DOHH2 (cell line): ENCODE data around the gene BCAP31.

Experiments
- EZH2phosphoT487 ChIP-seq: fragments of 200-600 bp; sonication (generic); IDR thresholded peaks from 2 replicates; pipeline ENCODE4 v1.6.1; 2017; ENCODE audit warnings: borderline replicate concordance, mild to moderate bottlenecking, antibody characterized with exemption, low read length, moderate library complexity, mixed read lengths
- TF ChIP-seq, protein P1 (sequence below): fragments of 200-600 bp; sonication (generic); IDR thresholded peaks from one replicate; pipeline ENCODE4 v1.5.1; 2014; ENCODE audit warnings: antibody characterized with exemption, mild to moderate bottlenecking, low read depth, low read length; ENCODE audit not compliant: poor library complexity, severe bottlenecking

DNA sequence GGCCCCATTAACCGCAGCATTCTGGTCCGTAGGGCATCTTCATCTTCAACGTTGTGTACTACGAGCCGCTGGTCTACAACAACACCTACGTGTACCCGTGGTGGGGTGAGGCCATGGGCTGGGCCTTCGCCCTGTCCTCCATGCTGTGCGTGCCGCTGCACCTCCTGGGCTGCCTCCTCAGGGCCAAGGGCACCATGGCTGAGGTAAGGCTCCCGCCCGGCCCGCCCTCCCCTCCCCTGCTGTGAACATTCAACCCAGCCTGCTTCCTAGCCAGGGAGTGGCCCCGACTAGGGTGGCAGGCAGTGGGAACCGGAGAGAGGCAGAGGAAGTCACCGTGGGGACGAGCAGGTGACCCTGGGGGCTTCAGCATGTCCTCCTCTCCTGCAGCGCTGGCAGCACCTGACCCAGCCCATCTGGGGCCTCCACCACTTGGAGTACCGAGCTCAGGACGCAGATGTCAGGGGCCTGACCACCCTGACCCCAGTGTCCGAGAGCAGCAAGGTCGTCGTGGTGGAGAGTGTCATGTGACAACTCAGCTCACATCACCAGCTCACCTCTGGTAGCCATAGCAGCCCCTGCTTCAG, 29.4 kb downstream of the BCAP31 start:
- TF ChIP-seq, protein P1, sequence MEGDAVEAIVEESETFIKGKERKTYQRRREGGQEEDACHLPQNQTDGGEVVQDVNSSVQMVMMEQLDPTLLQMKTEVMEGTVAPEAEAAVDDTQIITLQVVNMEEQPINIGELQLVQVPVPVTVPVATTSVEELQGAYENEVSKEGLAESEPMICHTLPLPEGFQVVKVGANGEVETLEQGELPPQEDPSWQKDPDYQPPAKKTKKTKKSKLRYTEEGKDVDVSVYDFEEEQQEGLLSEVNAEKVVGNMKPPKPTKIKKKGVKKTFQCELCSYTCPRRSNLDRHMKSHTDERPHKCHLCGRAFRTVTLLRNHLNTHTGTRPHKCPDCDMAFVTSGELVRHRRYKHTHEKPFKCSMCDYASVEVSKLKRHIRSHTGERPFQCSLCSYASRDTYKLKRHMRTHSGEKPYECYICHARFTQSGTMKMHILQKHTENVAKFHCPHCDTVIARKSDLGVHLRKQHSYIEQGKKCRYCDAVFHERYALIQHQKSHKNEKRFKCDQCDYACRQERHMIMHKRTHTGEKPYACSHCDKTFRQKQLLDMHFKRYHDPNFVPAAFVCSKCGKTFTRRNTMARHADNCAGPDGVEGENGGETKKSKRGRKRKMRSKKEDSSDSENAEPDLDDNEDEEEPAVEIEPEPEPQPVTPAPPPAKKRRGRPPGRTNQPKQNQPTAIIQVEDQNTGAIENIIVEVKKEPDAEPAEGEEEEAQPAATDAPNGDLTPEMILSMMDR = no peak
- TF ChIP-seq EZH2phosphoT487 = no peak
